H9 (cell line): Measurements from ENCODE around the gene FNIP2. TPM values are rescaled to one million over a fixed set of nuclear protein-coding genes. Genes with fewer than 3 reads are reported as not detected.

Experiments
- DNase-seq: peaks from one replicate; pipeline ENCODE4 v3.0.0-alpha.2; 2017
- H2AFZ ChIP-seq: one replicate; pipeline ENCODE4 v1.6.1; 2013; ENCODE audit warnings: mild to moderate bottlenecking, low read length, control low read depth, moderate library complexity
- H2AK5ac ChIP-seq: 2 replicates; pipeline ENCODE4 v1.6.1; 2013; ENCODE audit warnings: low read length, control low read depth, mixed read lengths; ENCODE audit not compliant: insufficient read length
- H2BK120ac ChIP-seq: one replicate; pipeline ENCODE4 v1.6.1; 2013; ENCODE audit warnings: low read depth, mild to moderate bottlenecking, low read length, control low read depth, inconsistent platforms; ENCODE audit not compliant: poor library complexity, severe bottlenecking
- H2BK12ac ChIP-seq: 2 replicates; pipeline ENCODE4 v1.6.1; 2013; ENCODE audit warnings: low read length, control low read depth, mixed read lengths, low read depth; ENCODE audit not compliant: insufficient read length
- H2BK15ac ChIP-seq: 2 replicates; pipeline ENCODE4 v1.6.1; 2013; ENCODE audit warnings: low read depth, low read length, control low read depth
- H2BK20ac ChIP-seq: one replicate; pipeline ENCODE4 v1.6.1; 2013; ENCODE audit warnings: low read depth, mild to moderate bottlenecking, low read length, control low read depth, inconsistent platforms; ENCODE audit not compliant: poor library complexity, severe bottlenecking
- H2BK5ac ChIP-seq: 2 replicates; pipeline ENCODE4 v1.6.1; 2013; ENCODE audit warnings: low read length, control low read depth, mixed read lengths; ENCODE audit not compliant: insufficient read length
- H3K14ac ChIP-seq: 2 replicates; pipeline ENCODE4 v1.6.1; 2013; ENCODE audit warnings: low read length, control low read depth; ENCODE audit not compliant: insufficient read depth
- H3K18ac ChIP-seq: 2 replicates; pipeline ENCODE4 v1.6.1; 2013; ENCODE audit warnings: low read depth, mild to moderate bottlenecking, mixed read lengths, low read length, control low read depth; ENCODE audit not compliant: insufficient read length
- H3K23ac ChIP-seq: 2 replicates; pipeline ENCODE4 v1.6.1; 2013; ENCODE audit warnings: low read length, control low read depth, mixed read lengths, low read depth; ENCODE audit not compliant: insufficient read length
- H3K23me2 ChIP-seq: 2 replicates; pipeline ENCODE4 v1.6.1; 2013; ENCODE audit warnings: low read depth, mild to moderate bottlenecking, mixed read lengths, low read length, control low read depth; ENCODE audit not compliant: insufficient read length, poor library complexity, severe bottlenecking
- H3K27ac ChIP-seq: 2 replicates; pipeline ENCODE4 v1.5.1; 2013; ENCODE audit warnings: low read length, control low read depth, mixed read lengths, low read depth; ENCODE audit not compliant: insufficient read length
- H3K27me3 ChIP-seq: 2 replicates; pipeline ENCODE4 v1.6.1; 2013; ENCODE audit warnings: low read length, control low read depth, inconsistent platforms; ENCODE audit not compliant: insufficient read depth
- H3K4ac ChIP-seq: 2 replicates; pipeline ENCODE4 v1.6.1; 2013; ENCODE audit warnings: low read depth, mild to moderate bottlenecking, control low read depth, inconsistent platforms, low read length, moderate library complexity
- H3K4me1 ChIP-seq: 2 replicates; pipeline ENCODE4 v1.6.1; 2013; ENCODE audit warnings: low read length, control low read depth, inconsistent platforms; ENCODE audit not compliant: insufficient read depth
- H3K4me2 ChIP-seq: 2 replicates; pipeline ENCODE4 v1.6.1; 2013; ENCODE audit warnings: low read length, control low read depth, mixed read lengths; ENCODE audit not compliant: insufficient read length, insufficient read depth
- H3K56ac ChIP-seq: 2 replicates; pipeline ENCODE4 v1.6.1; 2013; ENCODE audit warnings: low read depth, mild to moderate bottlenecking, mixed read lengths, low read length, control low read depth; ENCODE audit not compliant: insufficient read length
- H3K79me1 ChIP-seq: 2 replicates; pipeline ENCODE4 v1.6.1; 2013; ENCODE audit warnings: low read depth, mild to moderate bottlenecking, moderate library complexity, low read length, control low read depth, inconsistent platforms; ENCODE audit not compliant: insufficient read depth, poor library complexity, severe bottlenecking
- H3K79me2 ChIP-seq: 2 replicates; pipeline ENCODE4 v1.6.1; 2013; ENCODE audit warnings: low read length, control low read depth, inconsistent platforms; ENCODE audit not compliant: insufficient read depth
- H3K9ac ChIP-seq: 2 replicates; pipeline ENCODE4 v1.6.1; 2013; ENCODE audit warnings: low read length, control low read depth, mixed read lengths; ENCODE audit not compliant: insufficient read length; ENCODE audit errors: extremely low read depth
- H3K9me3 ChIP-seq: one replicate; pipeline ENCODE4 v1.6.1; 2013; ENCODE audit warnings: low read depth, low read length, inconsistent platforms; ENCODE audit not compliant: control insufficient read depth
- H3T11ph ChIP-seq: one replicate; pipeline ENCODE4 v1.6.1; 2013; ENCODE audit warnings: mild to moderate bottlenecking, low read length, control low read depth, inconsistent platforms
- H4K20me1 ChIP-seq: one replicate; pipeline ENCODE4 v1.6.1; 2013; ENCODE audit not compliant: control insufficient read depth, insufficient read length, insufficient read depth
- H4K5ac ChIP-seq: 2 replicates; pipeline ENCODE4 v1.6.1; 2013; ENCODE audit warnings: low read depth, mild to moderate bottlenecking, mixed read lengths, low read length, control low read depth; ENCODE audit not compliant: insufficient read length
- H4K8ac ChIP-seq: replicated peaks from 2 replicates; pipeline ENCODE4 v1.6.1; 2013; ENCODE audit warnings: low read length, control low read depth, mixed read lengths, low read depth; ENCODE audit not compliant: insufficient read length
- H4K91ac ChIP-seq: 2 replicates; pipeline ENCODE4 v1.6.1; 2013; ENCODE audit warnings: low read depth, mild to moderate bottlenecking, moderate library complexity, mixed read lengths, low read length, control low read depth; ENCODE audit not compliant: insufficient read length
- H3K27ac Mint-ChIP-seq, 3 experiments: 2 replicates in 2 of 3; 3 replicates in 1 of 3; pipeline ENCODE4 v1.8.0; 2020 to 2021; ENCODE audit warnings: mixed read lengths in 3 of 3, mild to moderate bottlenecking in 1 of 3, moderate library complexity in 1 of 3
- H3K27me3 Mint-ChIP-seq: 2 replicates; pipeline ENCODE4 v1.8.0; 2021; ENCODE audit warnings: low read depth, mild to moderate bottlenecking, moderate library complexity, mixed read lengths
- H3K36me3 Mint-ChIP-seq, 3 experiments: 2 replicates in 2 of 3; 3 replicates in 1 of 3; pipeline ENCODE4 v1.8.0; 2020 to 2021; ENCODE audit warnings: low read depth in 3 of 3, mixed read lengths in 3 of 3; ENCODE audit not compliant: insufficient read depth in 1 of 3
- H3K4me1 Mint-ChIP-seq, 2 experiments: 2 replicates each; pipeline ENCODE4 v1.8.0; 2020; ENCODE audit warnings: mixed read lengths in 2 of 2
- H3K4me3 Mint-ChIP-seq, 2 experiments: 2 replicates in 1 of 2; 3 replicates in 1 of 2; pipeline ENCODE4 v1.8.0; 2020 to 2021; ENCODE audit warnings: mild to moderate bottlenecking in 2 of 2, mixed read lengths in 2 of 2, moderate library complexity in 1 of 2
- H3K9me3 Mint-ChIP-seq, 2 experiments: 2 replicates in 1 of 2; 3 replicates in 1 of 2; pipeline ENCODE4 v1.8.0; 2020; ENCODE audit warnings: mild to moderate bottlenecking in 2 of 2, mixed read lengths in 2 of 2, moderate library complexity in 1 of 2
- WGBS: extraction: QIAGEN DNeasy Blood & Tissue Kit; methylation state at CpG from one replicate; pipeline ENCODE4 v1.1.7; 2013; ENCODE audit warnings: missing lambda C conversion rate, low lambda C conversion rate, mixed read lengths; ENCODE audit not compliant: insufficient read length; ENCODE audit errors: extremely low coverage; 5-methylcytosine and 5-hydroxymethylcytosine counted together
- total RNA-seq: library from RNA; stranded (reverse); gene quantifications from 2 replicates; pipeline ENCODE4 v1.2.1, GENCODE V29; 2021
- TF ChIP-seq, protein P1 (sequence below): fragments of 200-600 bp; sonication (generic); conservative IDR thresholded peaks from 3 replicates; pipeline ENCODE4 v1.8.0; 2021; ENCODE audit warnings: antibody characterized with exemption, mild to moderate bottlenecking

FNIP2 gene
- total RNA-seq, 1 experiment from 2014 or later = 9.6 TPM

DNA sequence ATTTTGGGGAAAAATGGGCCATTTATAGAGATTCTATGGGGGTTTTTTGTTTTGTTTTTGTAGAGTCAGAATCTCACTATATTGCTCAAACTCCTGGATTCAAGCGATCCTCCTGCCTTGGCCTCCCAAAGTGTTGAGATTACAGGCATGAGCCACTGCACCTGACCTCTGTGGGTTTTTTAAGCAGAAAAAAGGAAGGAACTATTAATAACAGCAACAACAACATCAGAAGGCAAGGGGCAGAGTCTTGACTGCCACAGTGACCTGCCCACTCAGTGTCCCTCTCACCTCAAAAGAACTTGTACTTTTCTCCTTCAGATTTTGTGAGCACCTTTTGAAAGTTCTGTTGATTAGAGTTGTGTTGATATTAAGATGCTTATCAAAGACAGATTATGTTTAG lies 48.1 kb downstream of the FNIP2 start:
- H3K9me3 Mint-ChIP-seq = no peaks in the 10 kb centered on the region
- H3K18ac ChIP-seq = no peak overlapping the region
- no peaks in the 10 kb centered on the region for H3K27me3 Mint-ChIP-seq
- no peak overlapping the region for H2BK5ac ChIP-seq
- no peaks in the 10 kb centered on the region for H4K20me1 ChIP-seq
- no peak overlapping the region for H3K27ac ChIP-seq
- H4K91ac ChIP-seq = no peak overlapping the region
- H2BK12ac ChIP-seq = no peak overlapping the region
- no peaks in the 10 kb centered on the region for H3K9me3 ChIP-seq
- no peak overlapping the region for H2AFZ ChIP-seq
- H3K4me1 ChIP-seq = peaks cover 2% of the 10 kb centered on the region; the same call in 1 of the 2 replicates
- no peak overlapping the region for H2BK120ac ChIP-seq
- no peaks in the 10 kb centered on the region for H3K36me3 Mint-ChIP-seq
- no peak overlapping the region for H2BK15ac ChIP-seq
- no peaks in the 10 kb centered on the region for H3K27me3 ChIP-seq
- TF ChIP-seq, protein P1, sequence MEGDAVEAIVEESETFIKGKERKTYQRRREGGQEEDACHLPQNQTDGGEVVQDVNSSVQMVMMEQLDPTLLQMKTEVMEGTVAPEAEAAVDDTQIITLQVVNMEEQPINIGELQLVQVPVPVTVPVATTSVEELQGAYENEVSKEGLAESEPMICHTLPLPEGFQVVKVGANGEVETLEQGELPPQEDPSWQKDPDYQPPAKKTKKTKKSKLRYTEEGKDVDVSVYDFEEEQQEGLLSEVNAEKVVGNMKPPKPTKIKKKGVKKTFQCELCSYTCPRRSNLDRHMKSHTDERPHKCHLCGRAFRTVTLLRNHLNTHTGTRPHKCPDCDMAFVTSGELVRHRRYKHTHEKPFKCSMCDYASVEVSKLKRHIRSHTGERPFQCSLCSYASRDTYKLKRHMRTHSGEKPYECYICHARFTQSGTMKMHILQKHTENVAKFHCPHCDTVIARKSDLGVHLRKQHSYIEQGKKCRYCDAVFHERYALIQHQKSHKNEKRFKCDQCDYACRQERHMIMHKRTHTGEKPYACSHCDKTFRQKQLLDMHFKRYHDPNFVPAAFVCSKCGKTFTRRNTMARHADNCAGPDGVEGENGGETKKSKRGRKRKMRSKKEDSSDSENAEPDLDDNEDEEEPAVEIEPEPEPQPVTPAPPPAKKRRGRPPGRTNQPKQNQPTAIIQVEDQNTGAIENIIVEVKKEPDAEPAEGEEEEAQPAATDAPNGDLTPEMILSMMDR = no peak
- WGBS = no CpG with 5 or more reads among the region's 1 CpG
- H3K4me2 ChIP-seq = no peak overlapping the region
- H3K4me3 Mint-ChIP-seq = no peak overlapping the region
- H3K23me2 ChIP-seq = no peaks in the 10 kb centered on the region
- H3K9ac ChIP-seq = no peak overlapping the region
- peaks cover 16 to 21% of the 10 kb centered on the region in 2 experiments for H3K4me1 Mint-ChIP-seq
- no peak overlapping the region for H2AK5ac ChIP-seq
- H4K8ac ChIP-seq = no peak overlapping the region
- H3K79me1 ChIP-seq = no peaks in the 10 kb centered on the region
- DNase-seq = no peak
- no peak overlapping the region for H3K14ac ChIP-seq
- no peak overlapping the region for H2BK20ac ChIP-seq
- H3T11ph ChIP-seq = no peak overlapping the region
- no peak overlapping the region for H3K27ac Mint-ChIP-seq
- no peak overlapping the region for H4K5ac ChIP-seq
- no peaks in the 10 kb centered on the region for H3K79me2 ChIP-seq
- H3K23ac ChIP-seq = no peak overlapping the region
- H3K4ac ChIP-seq = no peak overlapping the region
- no peak overlapping the region for H3K56ac ChIP-seq
